ENCODE measurements around the gene LAX1. TPM values are rescaled to one million over a fixed set of nuclear protein-coding genes. Genes with fewer than 3 reads are reported as not detected.

Gene LAX1
- total RNA-seq, 2 donors from 2014 or later = 1.2 to 1.3 TPM

- Histone ChIP-seq H3K4me1 (peaks cover 4% of the 10 kb centered on the region), H3K36me3 (no peaks in the 10 kb centered on the region), H3K4me3 (no peak overlapping the region), H3K27me3 (no peaks in the 10 kb centered on the region), H3K9me3 (no peaks in the 10 kb centered on the region), H3K9ac (ENCODE audit: low read depth in 2 of 2, low read length in 2 of 2) (no peak overlapping the region), H3K27ac (no peak overlapping the region)
- TF ChIP-seq CTCF (IDR thresholded peaks at IDR 0.05) = no peak
- DNase-seq = no peak
- intact Hi-C loops (cut with DNase I) = no loop called here
These were observed 35.0 kb downstream of the LAX1 start for GRCh38 chr1:203799971-203800370.

- Histone ChIP-seq H3K4me1 (no peaks in the 10 kb centered on the region), H3K9me3 (no peaks in the 10 kb centered on the region), H3K27ac (no peak overlapping the region), H3K27me3 (no peaks in the 10 kb centered on the region), H3K4me3 (no peak overlapping the region), H3K9ac (ENCODE audit: low read depth in 2 of 2, low read length in 2 of 2) (no peak overlapping the region), H3K36me3 (no peaks in the 10 kb centered on the region)
- no peak for TF ChIP-seq CTCF (IDR thresholded peaks at IDR 0.05)
- intact Hi-C loops (cut with DNase I) = no loop called here
- no peak for DNase-seq
These were observed 40.7 kb downstream of the LAX1 start for GRCh38 chr1:203805689-203806088.

DNA sequence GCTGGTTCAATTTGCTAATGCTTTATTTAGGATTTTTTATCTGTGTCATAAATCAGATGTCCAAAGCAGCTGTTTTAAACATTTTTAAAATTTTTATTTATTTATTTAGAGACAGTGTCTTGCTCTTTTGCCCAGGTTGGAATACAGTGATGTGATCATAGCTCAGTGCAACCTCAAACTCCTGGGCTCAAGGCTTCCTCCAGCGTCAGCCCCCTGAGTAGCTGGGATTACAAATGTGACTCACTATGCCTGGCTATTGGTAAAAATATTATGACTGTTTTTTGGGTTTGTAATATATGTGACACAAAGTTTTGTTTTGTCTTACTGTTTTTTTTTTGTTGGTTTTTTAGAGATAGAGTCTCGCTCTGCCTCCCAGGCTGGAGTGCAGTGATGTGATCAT, 42.2 kb downstream of the LAX1 start:
- no peaks in the 10 kb centered on the region for H3K27me3 ChIP-seq
- H3K9me3 ChIP-seq = no peaks in the 10 kb centered on the region
- no peaks in the 10 kb centered on the region for H3K4me1 ChIP-seq
- no peak overlapping the region for H3K27ac ChIP-seq
- no peak for TF ChIP-seq CTCF (IDR thresholded peaks at IDR 0.05)
- intact Hi-C loops (cut with DNase I) = no loop called here
- no peaks in the 10 kb centered on the region for H3K36me3 ChIP-seq
- H3K4me3 ChIP-seq = no peak overlapping the region
- no peak for DNase-seq
- no peak overlapping the region for H3K9ac ChIP-seq (ENCODE audit: low read depth in 2 of 2, low read length in 2 of 2)

- intact Hi-C loops (cut with DNase I) = no loop called here
- Histone ChIP-seq H3K9ac (ENCODE audit: low read depth in 2 of 2, low read length in 2 of 2) (no peak overlapping the region), H3K36me3 (peaks cover 6% of the 10 kb centered on the region), H3K4me3 (no peak overlapping the region), H3K4me1 (no peaks in the 10 kb centered on the region), H3K9me3 (no peaks in the 10 kb centered on the region), H3K27me3 (no peaks in the 10 kb centered on the region), H3K27ac (no peak overlapping the region)
- no peak for DNase-seq
- no peak for TF ChIP-seq CTCF (IDR thresholded peaks at IDR 0.05)
These were observed 48.8 kb downstream of the LAX1 start for GRCh38 chr1:203813581-203814341.

GRCh38 chr1:203818399-203818798, 53.4 kb downstream of the LAX1 start:
- no peak for DNase-seq
- intact Hi-C loops (cut with DNase I) = no loop called here
- H3K27ac ChIP-seq = no peak overlapping the region
- H3K9me3 ChIP-seq = no peaks in the 10 kb centered on the region
- peaks cover 18% of the 10 kb centered on the region for H3K36me3 ChIP-seq
- H3K9ac ChIP-seq (ENCODE audit: low read depth in 2 of 2, low read length in 2 of 2) = no peak overlapping the region
- no peak for TF ChIP-seq CTCF (IDR thresholded peaks at IDR 0.05)
- H3K4me3 ChIP-seq = no peak overlapping the region
- H3K27me3 ChIP-seq = no peaks in the 10 kb centered on the region
- no peaks in the 10 kb centered on the region for H3K4me1 ChIP-seq

Data from colonic mucosa (tissue), 4 donors.